HepG2 (cell line): Measurements from ENCODE around the gene VPS26B. TPM values are rescaled to one million over a fixed set of nuclear protein-coding genes. Genes with fewer than 3 reads are reported as not detected.

Experiments
- ATAC-seq: fragments of 200-7000 bp; cut with Tn5 transposase; 3 replicates; pipeline ENCODE4 v1.9.1; 2020; ENCODE audit warnings: mild to moderate bottlenecking, moderate library complexity
- BruUV-seq: library from RNA; stranded (reverse); fragments of 400-500 nt; replicated peaks from 2 replicates; lab custom pipeline; 2021; lab: Mats Ljungman, UMichigan
- CTCF ChIA-PET: fragments of 300-600 bp; formaldehyde crosslinking; extraction: SDS; loops from one replicate; lab custom pipeline; 2021; ENCODE audit warnings: low total read pairs, inconsistent platforms, low intra/inter-chr PET ratio; lab: Yijun Ruan, JAX
- POLR2A ChIA-PET: fragments of 350-600 bp; sonication (Branson Sonifier 250); formaldehyde crosslinking; loops from one replicate; lab custom pipeline; 2020; ENCODE audit warnings: antibody characterized with exemption, inconsistent platforms; lab: Yijun Ruan, JAX
- DNase-seq: peaks from one replicate; pipeline ENCODE4 v3.0.0-alpha.2; 2015; ENCODE audit warnings: low spot score
- FAIRE-seq: peaks from 3 replicates; lab custom pipeline; 2011; peaks lifted over from hg19 to GRCh38; lab: Jason Lieb, UNC
- H2AFZ ChIP-seq: one replicate; pipeline ENCODE4 v1.6.1; 2011; ENCODE audit warnings: low read length, inconsistent platforms
- H3K27ac ChIP-seq: fragments of 300-600 bp; 3 replicates; pipeline ENCODE4 v1.8.0; 2011; ENCODE audit warnings: mixed run types, mild to moderate bottlenecking, mixed read lengths, low read length, inconsistent platforms; ENCODE audit not compliant: insufficient read depth; ENCODE audit errors: extremely low read length
- H3K27me3 ChIP-seq, 2 experiments: fragments of 200-600 bp in 1 of 2; 2 replicates in 1 of 2; 3 replicates in 1 of 2; pipeline versions ENCODE4 v1.6.0 to v1.8.0; 2011; ENCODE audit warnings: low read length in 2 of 2, mild to moderate bottlenecking in 2 of 2, moderate library complexity in 2 of 2, inconsistent platforms in 1 of 2; ENCODE audit not compliant: insufficient read depth in 2 of 2, control insufficient read depth in 1 of 2
- H3K36me3 ChIP-seq, 2 experiments: fragments of 200-600 bp in 1 of 2; replicated peaks in 1 of 2; 2 replicates in 1 of 2; 3 replicates in 1 of 2; pipeline versions ENCODE4 v1.5.1 to v1.8.0; 2011; ENCODE audit warnings: low read length in 2 of 2, inconsistent platforms in 1 of 2; ENCODE audit not compliant: insufficient read depth in 2 of 2, control insufficient read depth in 1 of 2
- H3K4me1 ChIP-seq: 2 replicates; pipeline ENCODE4 v1.5.1; 2012; ENCODE audit warnings: low read length, inconsistent platforms; ENCODE audit not compliant: insufficient read depth
- H3K4me2 ChIP-seq: 2 replicates; pipeline ENCODE4 v1.6.0; 2011; ENCODE audit warnings: low read depth, low read length, inconsistent platforms
- H3K4me3 ChIP-seq, 3 experiments: fragments of 200-600 bp in 1 of 3; sonication (generic), shearing (Covaris generic) in 1 of 3; replicated peaks in 1 of 3; 2 replicates each; pipeline ENCODE4 v1.5.1; 2011 to 2016; ENCODE audit warnings: low read length in 3 of 3, inconsistent platforms in 2 of 3, low read depth in 2 of 3, mild to moderate bottlenecking in 2 of 3, control low read depth in 1 of 3, mixed read lengths in 1 of 3; ENCODE audit not compliant: insufficient read depth in 1 of 3
- H3K79me2 ChIP-seq: one replicate; pipeline ENCODE4 v1.6.1; 2011; ENCODE audit warnings: low read length, inconsistent platforms; ENCODE audit not compliant: insufficient read depth
- H3K9ac ChIP-seq: 2 replicates; pipeline ENCODE4 v1.6.0; 2011; ENCODE audit warnings: mild to moderate bottlenecking, low read depth, low read length, inconsistent platforms; ENCODE audit not compliant: insufficient read depth
- H3K9me3 ChIP-seq: 2 replicates; pipeline ENCODE4 v1.5.1; 2012; ENCODE audit warnings: mild to moderate bottlenecking, low read length
- H4K20me1 ChIP-seq: 2 replicates; pipeline ENCODE4 v1.6.0; 2011; ENCODE audit warnings: inconsistent platforms, mild to moderate bottlenecking, low read length, moderate library complexity; ENCODE audit not compliant: insufficient read depth
- CAMTA2 ChIP-seq: sonication (generic); formaldehyde crosslinking; IDR thresholded peaks from 2 replicates; pipeline ENCODE4 v1.4.0; 2020; ENCODE audit warnings: mild to moderate bottlenecking, missing genetic modification reagents, borderline replicate concordance
- CCAR2 ChIP-seq: fragments of 200-400 bp; formaldehyde crosslinking; optimal IDR thresholded peaks from 2 replicates; pipeline ENCODE3; 2018; ENCODE audit warnings: low read depth, mild to moderate bottlenecking, low read length, moderate library complexity
- CEBPB ChIP-seq: IDR thresholded peaks from 2 replicates; pipeline ENCODE4 v1.6.1; 2011; ENCODE audit warnings: low read depth, low read length, improper control_type of control experiment, borderline replicate concordance
- CREM ChIP-seq, 2 experiments: sonication (generic) in 1 of 2; formaldehyde crosslinking in 1 of 2; IDR thresholded peaks; 2 replicates each; pipeline versions ENCODE4 v1.4.0 to v1.6.1; 2016 to 2020; ENCODE audit warnings: antibody characterized with exemption in 1 of 2, mild to moderate bottlenecking in 1 of 2, missing genetic modification reagents in 1 of 2
- ELF3 ChIP-seq: IDR thresholded peaks from 2 replicates; pipeline ENCODE4 v1.6.1; 2016; ENCODE audit warnings: missing genetic modification reagents, missing compliant biosample characterization
- ISX ChIP-seq: sonication (generic); formaldehyde crosslinking; conservative IDR thresholded peaks from 2 replicates; pipeline ENCODE4 v1.5.0; 2020; ENCODE audit warnings: missing genetic modification reagents
- KLF9 ChIP-seq: IDR thresholded peaks from 2 replicates; pipeline ENCODE4 v1.6.1; 2016; ENCODE audit warnings: low read depth
- MTA1 ChIP-seq: sonication (generic); formaldehyde crosslinking; IDR thresholded peaks from 2 replicates; pipeline ENCODE4 v1.4.0; 2020; ENCODE audit warnings: missing genetic modification reagents, mild to moderate bottlenecking, borderline replicate concordance
- PCBP1 ChIP-seq: fragments of 200-400 bp; formaldehyde crosslinking; IDR thresholded peaks from 2 replicates; pipeline ENCODE4 v1.6.1; 2017; ENCODE audit warnings: mild to moderate bottlenecking, low read depth, low read length, borderline replicate concordance
- SAFB2 ChIP-seq: sonication (generic); formaldehyde crosslinking; IDR thresholded peaks from 2 replicates; pipeline ENCODE4 v1.5.1; 2020; ENCODE audit warnings: missing genetic modification reagents, low read depth, mild to moderate bottlenecking, borderline replicate concordance
- XRCC5 ChIP-seq: fragments of 200-400 bp; formaldehyde crosslinking; optimal IDR thresholded peaks from 2 replicates; pipeline ENCODE3; 2017; ENCODE audit warnings: mild to moderate bottlenecking, low read length
- ZNF446 ChIP-seq: sonication (generic); formaldehyde crosslinking; IDR thresholded peaks from 2 replicates; pipeline ENCODE4 v1.5.0; 2020; ENCODE audit warnings: mild to moderate bottlenecking, missing genetic modification reagents
- ZNF546 ChIP-seq: sonication (generic); formaldehyde crosslinking; conservative IDR thresholded peaks from 2 replicates; pipeline ENCODE4 v1.8.1; 2023; ENCODE audit warnings: mild to moderate bottlenecking, missing genetic modification reagents
- ZNF713 ChIP-seq: sonication (generic); formaldehyde crosslinking; IDR thresholded peaks from 2 replicates; pipeline ENCODE4 v1.4.0; 2020; ENCODE audit warnings: mild to moderate bottlenecking, missing genetic modification reagents
- ZNF761 ChIP-seq: sonication (generic); formaldehyde crosslinking; conservative IDR thresholded peaks from 2 replicates; pipeline ENCODE4 v1.4.0; 2020; ENCODE audit warnings: mild to moderate bottlenecking, missing genetic modification reagents
- ZNF850 ChIP-seq: sonication (generic); formaldehyde crosslinking; conservative IDR thresholded peaks from 2 replicates; pipeline ENCODE4 v1.9.0; 2021; ENCODE audit warnings: mild to moderate bottlenecking, missing genetic modification reagents
- WGBS: methylation state at CpG from one replicate; pipeline ENCODE4 v1.1.6; 2017; ENCODE audit warnings: low lambda C conversion rate; 5-methylcytosine and 5-hydroxymethylcytosine counted together
- in situ Hi-C: cut with HindIII; loops from 2 replicates; pipeline ENCODE4 v1.10.0; 2017; ENCODE audit warnings: low pct_unique_long_range_greater_than_20kb; ENCODE audit not compliant: extremely low pct_ligation_motif_present
- intact Hi-C: fragments of 100-400 bp; cut with micrococcal nuclease; formaldehyde crosslinking; loops from one replicate; pipeline ENCODE4 v1.10.0; 2022; ENCODE audit not compliant: unreplicated experiment
- polyA plus RNA-seq, 8 experiments: library from polyadenylated mRNA; depleted of rRNA in 3 of 8; stranded (reverse) in 7 of 8; unstranded in 1 of 8; fragments of >200 nt; fragmentation: Illumina TruSeq in 4 of 8; extraction: Trizol in 4 of 8; gene quantifications; 2 replicates each; pipeline versions ENCODE4 v1.2.1 to v1.2.3, GENCODE V29; 2011 to 2016; ENCODE audit warnings: low read depth in 4 of 8, missing spikeins in 1 of 8, mixed read lengths in 1 of 8; ENCODE audit not compliant: insufficient read depth in 1 of 8
- total RNA-seq, 5 experiments: library from RNA; depleted of rRNA; stranded (reverse); fragments of >200 nt; fragmentation: Illumina TruSeq; extraction: Trizol; gene quantifications; 2 replicates each; pipeline ENCODE4 v1.2.3, GENCODE V29; 2016; ENCODE audit warnings: low read depth in 1 of 5
- TF ChIP-seq, protein P1 (sequence below): IDR thresholded peaks from 2 replicates; pipeline ENCODE4 v1.6.1; 2018; ENCODE audit warnings: missing genetic modification reagents
- TF ChIP-seq, protein P2 (sequence below): sonication (generic); formaldehyde crosslinking; conservative IDR thresholded peaks from 2 replicates; pipeline ENCODE4 v1.8.0; 2022; ENCODE audit warnings: missing genetic modification reagents
- TF ChIP-seq, protein P3 (sequence below): sonication (generic); formaldehyde crosslinking; IDR thresholded peaks from 2 replicates; pipeline ENCODE4 v1.5.0; 2020; ENCODE audit warnings: mild to moderate bottlenecking, missing genetic modification reagents
- TF ChIP-seq, protein P4 (sequence below): sonication (generic); formaldehyde crosslinking; IDR thresholded peaks from 2 replicates; pipeline ENCODE4 v1.8.0; 2022; ENCODE audit warnings: missing genetic modification reagents, mild to moderate bottlenecking, inconsistent platforms, borderline replicate concordance

Gene VPS26B
- total and polyA plus RNA-seq, 2 of the 13 experiments (the other 11 are each of a cell fraction or from before 2014, with no cell fraction given), result 20.2 to 23.2 TPM

DNA sequence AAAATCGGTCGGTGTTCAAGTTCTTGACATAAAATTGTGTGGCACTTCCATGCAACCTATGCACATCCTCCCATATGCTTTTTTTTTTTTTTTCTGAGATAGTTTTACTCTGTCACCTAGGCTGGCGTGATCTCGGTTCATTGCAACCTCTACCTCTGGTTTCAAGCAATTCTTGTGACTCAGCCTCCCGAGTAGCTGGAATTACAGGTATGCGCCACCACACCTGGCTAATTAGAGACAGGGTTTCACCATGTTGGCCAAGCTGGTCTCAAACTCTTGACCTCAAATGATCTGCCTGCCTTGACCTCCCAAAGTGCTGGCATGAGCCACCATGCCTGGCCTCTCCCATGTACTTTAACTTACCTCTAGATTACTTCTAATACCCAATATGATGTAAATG, 66.7 kb downstream of the VPS26B start:
- intact Hi-C loops, result no loop called here
- H2AFZ ChIP-seq, result no peak overlapping the region
- in situ Hi-C loops, result no loop called here
- WGBS, result 49% methylated on average over 6 of the region's 6 CpGs
- BruUV-seq, result no TSS peak
- no peaks in the 10 kb centered on the region for H4K20me1 ChIP-seq
- H3K4me2 ChIP-seq, result no peak overlapping the region
- ChIA-PET POLR2A (no interaction called here), CTCF (no interaction called here)
- H3K27me3 ChIP-seq, result peaks cover 0 to 39% of the 10 kb centered on the region in 2 experiments; a peak in 3 of 5 replicates
- no peaks in the 10 kb centered on the region for H3K4me1 ChIP-seq
- H3K4me3 ChIP-seq, result no peak overlapping the region
- DNase-seq, result no peak
- no peak for ATAC-seq
- TF ChIP-seq ZNF446 (CRISPR knock-in tag) (no peak), MTA1 (no peak), CCAR2 (no peak), CAMTA2 (CRISPR knock-in tag) (no peak), PCBP1 (no peak), ISX (no peak), CREM (IDR thresholded peaks at IDR 0.05) (no peak), CREM (CRISPR knock-in tag; IDR thresholded peaks at IDR 0.05) (no peak), CEBPB (no peak), SAFB2 (CRISPR knock-in tag) (no peak), ZNF713 (CRISPR knock-in tag) (no peak), XRCC5 (no peak), ZNF546 (no peak), ZNF850 (no peak), ELF3 (CRISPR knock-in tag) (no peak), ZNF761 (CRISPR knock-in tag) (no peak), KLF9 (no peak)
- TF ChIP-seq, protein P1, sequence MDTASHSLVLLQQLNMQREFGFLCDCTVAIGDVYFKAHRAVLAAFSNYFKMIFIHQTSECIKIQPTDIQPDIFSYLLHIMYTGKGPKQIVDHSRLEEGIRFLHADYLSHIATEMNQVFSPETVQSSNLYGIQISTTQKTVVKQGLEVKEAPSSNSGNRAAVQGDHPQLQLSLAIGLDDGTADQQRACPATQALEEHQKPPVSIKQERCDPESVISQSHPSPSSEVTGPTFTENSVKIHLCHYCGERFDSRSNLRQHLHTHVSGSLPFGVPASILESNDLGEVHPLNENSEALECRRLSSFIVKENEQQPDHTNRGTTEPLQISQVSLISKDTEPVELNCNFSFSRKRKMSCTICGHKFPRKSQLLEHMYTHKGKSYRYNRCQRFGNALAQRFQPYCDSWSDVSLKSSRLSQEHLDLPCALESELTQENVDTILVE (CRISPR knock-in tag), result no peak
- TF ChIP-seq, protein P2, sequence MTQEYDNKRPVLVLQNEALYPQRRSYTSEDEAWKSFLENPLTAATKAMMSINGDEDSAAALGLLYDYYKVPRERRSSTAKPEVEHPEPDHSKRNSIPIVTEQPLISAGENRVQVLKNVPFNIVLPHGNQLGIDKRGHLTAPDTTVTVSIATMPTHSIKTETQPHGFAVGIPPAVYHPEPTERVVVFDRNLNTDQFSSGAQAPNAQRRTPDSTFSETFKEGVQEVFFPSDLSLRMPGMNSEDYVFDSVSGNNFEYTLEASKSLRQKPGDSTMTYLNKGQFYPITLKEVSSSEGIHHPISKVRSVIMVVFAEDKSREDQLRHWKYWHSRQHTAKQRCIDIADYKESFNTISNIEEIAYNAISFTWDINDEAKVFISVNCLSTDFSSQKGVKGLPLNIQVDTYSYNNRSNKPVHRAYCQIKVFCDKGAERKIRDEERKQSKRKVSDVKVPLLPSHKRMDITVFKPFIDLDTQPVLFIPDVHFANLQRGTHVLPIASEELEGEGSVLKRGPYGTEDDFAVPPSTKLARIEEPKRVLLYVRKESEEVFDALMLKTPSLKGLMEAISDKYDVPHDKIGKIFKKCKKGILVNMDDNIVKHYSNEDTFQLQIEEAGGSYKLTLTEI (CRISPR knock-in tag), result no peak
- TF ChIP-seq, protein P3, sequence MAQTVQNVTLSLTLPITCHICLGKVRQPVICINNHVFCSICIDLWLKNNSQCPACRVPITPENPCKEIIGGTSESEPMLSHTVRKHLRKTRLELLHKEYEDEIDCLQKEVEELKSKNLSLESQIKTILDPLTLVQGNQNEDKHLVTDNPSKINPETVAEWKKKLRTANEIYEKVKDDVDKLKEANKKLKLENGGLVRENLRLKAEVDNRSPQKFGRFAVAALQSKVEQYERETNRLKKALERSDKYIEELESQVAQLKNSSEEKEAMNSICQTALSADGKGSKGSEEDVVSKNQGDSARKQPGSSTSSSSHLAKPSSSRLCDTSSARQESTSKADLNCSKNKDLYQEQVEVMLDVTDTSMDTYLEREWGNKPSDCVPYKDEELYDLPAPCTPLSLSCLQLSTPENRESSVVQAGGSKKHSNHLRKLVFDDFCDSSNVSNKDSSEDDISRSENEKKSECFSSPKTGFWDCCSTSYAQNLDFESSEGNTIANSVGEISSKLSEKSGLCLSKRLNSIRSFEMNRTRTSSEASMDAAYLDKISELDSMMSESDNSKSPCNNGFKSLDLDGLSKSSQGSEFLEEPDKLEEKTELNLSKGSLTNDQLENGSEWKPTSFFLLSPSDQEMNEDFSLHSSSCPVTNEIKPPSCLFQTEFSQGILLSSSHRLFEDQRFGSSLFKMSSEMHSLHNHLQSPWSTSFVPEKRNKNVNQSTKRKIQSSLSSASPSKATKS (CRISPR knock-in tag), result no peak
- TF ChIP-seq, protein P4, sequence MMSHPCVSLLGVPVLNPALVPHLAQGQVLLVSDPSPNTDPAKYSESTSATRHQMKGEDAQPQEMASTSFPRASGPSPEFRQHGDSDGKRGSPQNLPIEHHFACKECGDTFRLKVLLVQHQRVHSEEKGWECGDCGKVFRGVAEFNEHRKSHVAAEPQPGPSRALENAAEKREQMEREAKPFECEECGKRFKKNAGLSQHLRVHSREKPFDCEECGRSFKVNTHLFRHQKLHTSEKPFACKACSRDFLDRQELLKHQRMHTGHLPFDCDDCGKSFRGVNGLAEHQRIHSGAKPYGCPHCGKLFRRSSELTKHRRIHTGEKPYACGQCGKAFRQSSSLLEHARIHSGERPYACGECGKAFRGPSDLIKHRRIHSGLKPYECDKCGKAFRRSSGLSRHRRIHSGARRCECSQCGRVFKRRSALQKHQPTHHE (CRISPR knock-in tag), result no peak
- H3K36me3 ChIP-seq, result no peaks in the 10 kb centered on the region
- H3K79me2 ChIP-seq, result no peaks in the 10 kb centered on the region
- no peak overlapping the region for H3K27ac ChIP-seq
- FAIRE-seq, result no peak
- no peaks in the 10 kb centered on the region for H3K9me3 ChIP-seq
- no peak overlapping the region for H3K9ac ChIP-seq
